GM12878 (cell line): ENCODE measurements around the gene SLC6A3.

Source experiments
- HCFC1 ChIP-seq: fragments of 150-350 bp; IDR thresholded peaks from 2 replicates; pipeline ENCODE4 v1.6.1; 2014; ENCODE audit warnings: low read length
- POLR2A ChIP-seq: IDR thresholded peaks from 2 replicates; pipeline ENCODE4 v1.6.1; 2011; ENCODE audit warnings: low read depth, mild to moderate bottlenecking, low read length
- POU2F2 ChIP-seq: IDR thresholded peaks from 3 replicates; pipeline ENCODE4 v1.6.1; 2011; ENCODE audit warnings: low read depth, mild to moderate bottlenecking, low read length, borderline replicate concordance
- TAF1 ChIP-seq: IDR thresholded peaks from 2 replicates; pipeline ENCODE4 v1.6.1; 2011; ENCODE audit warnings: mild to moderate bottlenecking, low read depth, low read length, borderline replicate concordance

GRCh38 chr5:1370006-1370405, 75.2 kb downstream of the SLC6A3 start:
- TF ChIP-seq TAF1 (no peak), HCFC1 (no peak), POLR2A (no peak), POU2F2 (no peak)
